ENCODE data around the gene ASCL1.

ASCL1 gene

DNA sequence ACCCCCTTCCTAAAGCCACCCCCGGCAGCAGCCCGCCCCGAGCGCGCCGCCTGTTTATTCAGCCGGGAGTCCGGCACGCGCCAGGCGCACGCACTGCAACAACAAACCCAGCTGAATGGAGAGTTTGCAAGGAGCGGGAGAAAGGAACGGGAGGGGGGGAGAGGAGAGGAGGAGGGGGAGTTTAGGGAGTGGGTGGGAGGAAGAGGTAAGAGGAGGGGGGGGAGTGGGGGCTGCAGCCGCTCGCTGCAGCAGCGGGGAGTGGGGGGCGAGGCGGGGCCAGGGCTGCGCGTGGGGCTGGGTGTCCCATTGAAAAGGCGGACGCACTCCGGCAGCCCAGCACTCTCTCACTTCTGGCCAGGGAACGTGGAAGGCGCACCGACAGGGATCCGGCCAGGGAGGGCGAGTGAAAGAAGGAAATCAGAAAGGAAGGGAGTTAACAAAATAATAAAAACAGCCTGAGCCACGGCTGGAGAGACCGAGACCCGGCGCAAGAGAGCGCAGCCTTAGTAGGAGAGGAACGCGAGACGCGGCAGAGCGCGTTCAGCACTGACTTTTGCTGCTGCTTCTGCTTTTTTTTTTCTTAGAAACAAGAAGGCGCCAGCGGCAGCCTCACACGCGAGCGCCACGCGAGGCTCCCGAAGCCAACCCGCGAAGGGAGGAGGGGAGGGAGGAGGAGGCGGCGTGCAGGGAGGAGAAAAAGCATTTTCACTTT is at the start of gene ASCL1:
Gene ASCL1 (plus strand): TSS at position 336 of the 712 bp plus-strand sequence. CDS start 571 bp downstream, outside the sequence.
- in situ Hi-C loops (cut with HindIII; ENCODE audit: low sequenced_read_pairs) = no loop called here

GRCh38 chr12:102907918-102908317 is 49.6 kb upstream of the ASCL1 start:
- in situ Hi-C loops (cut with HindIII; ENCODE audit: low sequenced_read_pairs) = no loop called here

DNA sequence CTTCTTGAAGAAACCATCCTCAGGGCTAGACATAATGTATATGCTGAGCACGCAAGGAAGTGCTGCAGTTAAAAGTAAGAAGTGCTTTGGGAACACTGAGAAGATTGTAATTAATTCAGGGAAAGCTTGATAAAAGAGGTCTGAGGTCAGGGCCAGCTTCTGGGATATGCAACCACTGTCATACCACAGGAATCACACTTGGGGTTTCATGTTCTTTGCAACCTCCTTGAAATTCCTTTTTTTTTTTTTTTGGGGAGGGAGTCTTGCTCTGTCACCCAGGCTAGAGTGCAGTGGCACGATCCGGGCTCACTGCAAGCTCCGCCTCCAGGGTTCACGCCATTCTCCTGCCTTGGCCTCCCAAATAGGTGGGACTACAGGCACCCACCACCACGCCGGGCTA is 47.3 kb upstream of the ASCL1 start:
- in situ Hi-C loops (cut with HindIII; ENCODE audit: low sequenced_read_pairs) = no loop called here

GRCh38 chr12:102910792-102911191 is 46.7 kb upstream of the ASCL1 start:
- in situ Hi-C loops (cut with HindIII; ENCODE audit: low sequenced_read_pairs) = no loop called here

GRCh38 chr12:102911320-102911719 is 46.2 kb upstream of the ASCL1 start:
- in situ Hi-C loops (cut with HindIII; ENCODE audit: low sequenced_read_pairs) = no loop called here

DNA sequence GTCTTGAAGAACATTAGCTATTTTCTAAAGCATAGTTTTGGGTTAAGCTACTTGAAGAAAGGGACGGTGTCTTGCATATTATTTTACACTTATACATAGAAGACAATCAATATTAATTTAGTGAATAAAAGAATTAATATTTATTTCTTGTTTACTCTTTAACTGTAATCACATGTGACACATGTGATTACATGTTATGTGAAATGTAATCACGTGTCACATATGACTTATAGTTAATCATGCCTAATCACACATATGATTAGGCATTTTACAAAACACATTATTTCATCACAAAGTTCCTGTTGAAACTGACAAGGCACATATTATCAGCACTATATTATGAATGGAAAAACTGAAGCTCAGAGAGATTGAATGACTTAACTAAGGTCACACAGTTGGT is 45.2 kb upstream of the ASCL1 start:
- in situ Hi-C loops (cut with HindIII; ENCODE audit: low sequenced_read_pairs) = no loop called here

GRCh38 chr12:102913453-102914226 is 43.8 kb upstream of the ASCL1 start:
- in situ Hi-C loops (cut with HindIII; ENCODE audit: low sequenced_read_pairs) = no loop called here

DNA sequence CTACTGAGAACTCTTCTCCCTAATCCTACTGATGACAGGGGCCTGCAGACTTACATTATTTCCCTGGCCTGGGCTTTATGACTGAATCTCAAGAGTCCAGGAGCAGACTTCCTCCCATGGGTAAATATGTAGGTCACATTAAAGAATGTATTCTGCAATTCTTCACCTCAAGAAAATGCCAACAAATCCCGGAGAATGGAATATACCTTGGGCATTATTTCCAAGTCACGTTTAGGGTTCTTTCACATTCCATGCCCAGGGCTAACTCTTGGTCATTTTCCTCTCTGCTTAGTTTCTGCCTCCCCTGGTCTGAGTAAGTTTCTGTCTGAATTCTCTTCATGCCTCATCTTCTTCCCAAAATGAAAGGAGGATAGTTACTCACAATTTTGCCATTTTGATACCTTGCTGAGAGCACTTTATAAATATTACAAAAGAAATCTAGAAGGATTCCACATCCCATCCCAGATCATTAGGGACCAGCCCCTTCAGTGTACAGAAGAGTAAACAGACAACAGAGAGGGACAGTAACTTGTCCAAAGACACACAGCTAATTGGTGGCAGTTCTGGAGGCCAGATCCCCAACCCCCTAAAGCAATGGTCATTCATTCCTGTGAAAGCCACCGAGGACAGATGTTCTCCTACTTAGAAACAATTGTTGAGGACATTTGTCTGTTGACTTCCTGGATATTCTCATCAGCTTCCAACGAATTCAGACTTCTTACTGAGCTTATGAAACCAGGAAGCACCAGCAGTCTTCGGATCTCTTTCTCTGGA is 41.0 kb upstream of the ASCL1 start:
- in situ Hi-C loops (cut with HindIII; ENCODE audit: low sequenced_read_pairs) = no loop called here

DNA sequence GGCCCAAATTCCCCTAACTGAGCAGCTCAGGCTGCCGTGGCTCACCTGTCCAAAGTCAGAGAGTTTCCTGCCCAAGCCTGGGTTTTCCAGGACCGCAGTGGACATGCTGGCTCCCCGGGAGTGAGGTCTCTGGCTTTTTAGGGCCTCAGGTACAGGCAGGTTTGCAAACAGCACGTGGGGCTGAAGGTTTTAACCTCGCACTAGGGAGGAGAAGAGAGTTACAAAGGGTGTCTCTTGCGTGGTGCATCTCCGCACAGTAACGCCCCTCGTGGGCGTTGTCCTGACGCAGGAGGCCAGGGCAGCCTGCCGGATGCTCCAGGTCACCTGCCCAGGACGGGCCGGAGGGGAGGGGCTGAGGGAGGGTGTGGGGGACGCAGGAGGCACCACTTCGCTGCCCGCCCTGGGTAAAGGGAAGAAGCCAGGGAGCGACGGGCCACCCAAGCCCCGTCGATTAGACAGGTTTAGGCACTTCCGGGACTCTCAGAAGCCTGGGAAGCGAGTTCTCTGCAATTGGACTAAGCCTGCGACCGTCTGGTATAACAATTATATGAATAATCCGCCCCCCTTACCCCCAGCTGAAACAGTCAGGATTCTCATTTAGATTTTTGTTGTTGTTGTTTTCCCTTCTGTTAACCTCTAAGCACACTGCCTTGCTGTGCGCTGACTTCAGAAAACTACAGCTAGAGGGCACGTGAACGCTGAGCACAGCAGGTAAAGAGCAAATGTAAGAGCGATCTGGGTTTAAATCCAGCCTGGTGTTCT is 40.3 kb upstream of the ASCL1 start, which contains the start of gene PAH:
Gene PAH (minus strand): TSS at position 219 of the 762 bp plus-strand sequence. CDS start 114 bp downstream, at position 105.
- in situ Hi-C loops (cut with HindIII; ENCODE audit: low sequenced_read_pairs) = no loop called here

GRCh38 chr12:102918840-102919239 is 38.6 kb upstream of the ASCL1 start:
- in situ Hi-C loops (cut with HindIII; ENCODE audit: low sequenced_read_pairs) = no loop called here

GRCh38 chr12:102920271-102920670 is 37.2 kb upstream of the ASCL1 start:
- in situ Hi-C loops (cut with HindIII; ENCODE audit: low sequenced_read_pairs) = no loop called here

- in situ Hi-C loops (cut with HindIII; ENCODE audit: low sequenced_read_pairs) = no loop called here
These were observed 36.2 kb upstream of the ASCL1 start for GRCh38 chr12:102921240-102921639.

GRCh38 chr12:102927220-102927619 is 30.3 kb upstream of the ASCL1 start:
- in situ Hi-C loops (cut with HindIII; ENCODE audit: low sequenced_read_pairs) = no loop called here

- in situ Hi-C loops (cut with HindIII; ENCODE audit: low sequenced_read_pairs) = no loop called here
These were observed 24.3 kb upstream of the ASCL1 start for GRCh38 chr12:102933168-102933567.

DNA sequence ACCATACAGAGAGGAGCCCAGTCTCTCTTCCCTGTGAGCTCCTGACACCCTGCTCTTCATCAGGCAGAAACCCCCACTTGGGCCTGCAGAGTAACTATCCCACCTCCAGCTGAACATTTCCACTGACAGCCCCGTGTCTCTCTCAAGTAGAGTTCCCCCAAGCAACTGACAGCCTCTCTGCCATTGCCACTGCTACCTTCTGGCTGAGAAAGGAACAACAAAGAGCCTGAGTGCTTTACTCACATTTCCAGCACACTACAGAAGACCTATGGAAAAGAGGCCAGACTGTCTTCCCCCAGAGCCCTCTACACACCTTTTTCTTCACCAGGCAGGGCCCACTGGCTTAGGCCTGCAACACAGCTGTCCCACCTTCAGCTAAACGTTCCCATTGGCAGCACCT is 18.4 kb upstream of the ASCL1 start:
- in situ Hi-C loops (cut with HindIII; ENCODE audit: low sequenced_read_pairs) = no loop called here

DNA sequence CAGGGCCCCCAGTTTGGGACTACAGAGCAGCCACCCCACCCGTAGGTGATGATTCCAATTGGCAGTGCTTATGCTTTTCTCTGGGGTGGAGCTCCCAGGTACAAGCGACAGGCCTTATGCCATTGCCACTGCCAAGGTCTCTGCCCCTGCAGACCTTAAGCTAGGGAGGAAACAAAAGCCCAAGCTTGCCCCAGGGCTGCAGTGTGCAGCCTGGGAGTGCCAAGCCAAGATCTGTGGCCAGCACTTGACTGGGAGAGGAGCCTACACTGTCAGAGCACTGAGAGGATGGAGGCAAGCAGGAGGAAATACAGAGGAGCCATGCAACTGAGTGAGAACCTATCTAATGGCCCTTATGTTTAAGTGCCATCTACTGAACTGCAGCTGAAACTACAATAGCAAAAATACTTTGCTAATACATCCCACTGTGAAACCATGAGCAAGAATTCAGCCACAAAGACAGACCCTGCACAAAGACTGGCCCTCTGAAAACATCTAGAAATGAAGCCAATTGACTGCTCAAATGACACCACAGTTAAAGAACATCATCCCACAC is 17.7 kb upstream of the ASCL1 start:
- in situ Hi-C loops (cut with HindIII; ENCODE audit: low sequenced_read_pairs) = no loop called here

DNA sequence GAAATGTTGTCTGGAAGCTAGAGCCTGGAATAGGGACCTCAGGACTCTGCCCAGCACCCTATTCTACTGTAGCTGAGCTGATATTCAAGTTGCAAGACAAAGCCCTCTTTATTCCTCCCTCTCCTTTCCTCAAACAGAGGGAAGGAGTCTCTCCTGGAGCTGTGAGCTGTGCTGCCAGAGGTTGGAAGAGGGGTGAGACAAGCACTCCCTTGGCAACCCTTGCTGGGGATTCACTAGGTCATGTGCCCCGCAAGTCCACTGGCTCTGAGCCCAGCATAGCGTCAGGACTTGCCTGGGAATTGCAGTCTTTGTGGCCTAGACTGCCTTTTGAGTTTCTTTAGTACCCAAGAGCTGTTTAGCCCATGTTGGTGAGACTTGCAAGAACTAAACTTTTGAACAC is 11.4 kb upstream of the ASCL1 start:
- in situ Hi-C loops (cut with HindIII; ENCODE audit: low sequenced_read_pairs) = no loop called here

DNA sequence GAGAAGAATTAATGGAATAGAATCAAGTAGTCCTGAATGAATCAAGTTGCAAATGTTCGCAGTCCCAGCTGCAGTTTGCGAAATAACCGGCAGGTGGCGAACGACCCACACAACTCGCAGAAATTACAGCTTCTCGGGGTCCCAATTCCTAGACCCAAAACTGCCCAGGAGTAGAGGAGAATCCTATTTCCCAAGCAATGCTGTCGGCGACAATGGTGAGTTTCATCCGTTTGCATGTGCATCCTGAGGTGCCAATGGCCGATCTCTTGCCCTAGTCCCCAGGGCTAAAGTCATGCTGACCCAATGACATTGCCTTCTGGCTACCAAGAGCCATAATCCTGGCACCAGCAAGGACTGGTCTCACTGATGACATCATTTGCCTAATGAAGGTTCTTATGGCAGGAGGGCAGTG is 8.5 kb upstream of the ASCL1 start:
- in situ Hi-C loops (cut with HindIII; ENCODE audit: low sequenced_read_pairs) = no loop called here

DNA sequence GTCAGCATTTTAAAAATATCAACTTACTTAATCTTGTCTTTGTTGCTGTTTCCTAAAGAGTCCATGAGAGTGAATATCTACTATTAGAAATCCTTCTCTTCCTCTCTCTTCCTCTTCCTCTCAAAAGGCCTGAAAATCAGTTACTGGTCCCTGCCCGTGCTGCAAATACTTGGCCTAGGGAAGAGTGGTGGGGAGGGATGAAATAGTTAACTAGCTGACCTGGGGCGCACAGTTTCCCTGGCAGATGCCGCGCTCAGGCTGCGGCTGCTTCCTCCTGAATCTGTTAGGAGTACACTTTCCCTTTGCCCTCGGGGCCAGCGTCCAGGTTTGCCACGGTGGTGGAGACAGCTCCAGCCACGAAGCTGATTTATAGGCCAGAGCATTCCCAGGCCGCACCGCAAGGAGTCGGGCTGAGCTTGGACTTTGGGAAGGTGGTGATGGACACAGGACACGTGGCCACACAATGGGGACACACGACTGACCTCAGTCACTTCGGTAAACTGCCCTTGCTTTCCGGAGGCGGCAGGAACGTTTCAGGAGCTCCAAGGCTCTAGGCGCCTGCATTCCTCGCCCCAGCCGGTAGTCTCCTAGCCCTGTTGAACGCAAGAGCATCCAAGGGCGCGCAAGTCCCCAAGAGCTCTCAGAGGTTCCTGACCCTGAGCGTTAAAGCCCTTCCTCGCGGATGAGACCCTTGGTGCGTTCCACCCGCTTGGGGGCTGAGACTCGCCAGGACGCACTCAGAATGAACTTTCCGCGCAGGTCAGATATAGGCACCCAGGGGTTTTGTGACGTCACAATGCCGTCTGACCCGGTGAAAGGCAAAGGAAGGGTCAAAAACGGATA is 7.1 kb upstream of the ASCL1 start:
- in situ Hi-C loops (cut with HindIII; ENCODE audit: low sequenced_read_pairs) = no loop called here

Data from DLD1 (cell line).